ENCODE data around the gene PRKCA.
A peak's percentile ranks its signal among the peaks of the same experiment; 100 is the strongest.
"Not testable (repeated sequence)": the region's sequence is repeated elsewhere in the genome, so short reads cannot be mapped to it uniquely, and the experiment has no call there.

The PRKCA gene

GRCh38 chr17:66347661-66348514 is 45.5 kb downstream of the PRKCA start:
- no peak for TF ChIP-seq CTCF (IDR thresholded peaks at IDR 0.05; ENCODE audit: low read depth, low read length)
- H3K4me3 ChIP-seq (ENCODE audit: low read depth, low read length), result no peak overlapping the region

- no peak overlapping the region for H3K4me3 ChIP-seq (ENCODE audit: low read depth, low read length)
These were observed 46.3 kb downstream of the PRKCA start for GRCh38 chr17:66348584-66349165.

GRCh38 chr17:66349521-66350254 is 47.3 kb downstream of the PRKCA start:
- no peak overlapping the region for H3K4me3 ChIP-seq (ENCODE audit: low read depth, low read length)
- no peak for TF ChIP-seq CTCF (IDR thresholded peaks at IDR 0.05; ENCODE audit: low read depth, low read length)

More at GRCh38 chr17:66348584-66349165, 46.3 kb downstream of the PRKCA start:
- no peak for TF ChIP-seq CTCF (IDR thresholded peaks at IDR 0.05; ENCODE audit: low read depth, low read length)

GRCh38 chr17:66350576-66350975 is 48.2 kb downstream of the PRKCA start:
- not testable (repeated sequence) for H3K4me3 ChIP-seq (ENCODE audit: low read depth, low read length)

GRCh38 chr17:66351033-66351432 is 48.6 kb downstream of the PRKCA start:
- H3K4me3 ChIP-seq (ENCODE audit: low read depth, low read length), result no peak overlapping the region
- no peak for TF ChIP-seq CTCF (IDR thresholded peaks at IDR 0.05; ENCODE audit: low read depth, low read length)

- H3K4me3 ChIP-seq (ENCODE audit: low read depth, low read length), result no peak overlapping the region
- no peak for TF ChIP-seq CTCF (IDR thresholded peaks at IDR 0.05; ENCODE audit: low read depth, low read length)
These were observed 49.3 kb downstream of the PRKCA start for GRCh38 chr17:66351701-66352100.

- peak overlapping the region; percentile 6; the same call in 1 of the 2 replicates for H3K4me3 ChIP-seq (ENCODE audit: low read depth, low read length)
- TF ChIP-seq CTCF (IDR thresholded peaks at IDR 0.05; ENCODE audit: low read depth, low read length), result no peak
These were observed 51.6 kb downstream of the PRKCA start for GRCh38 chr17:66353937-66354401.

Measured in WI38 (cell line).